ENCODE results near the gene YJU2.
"Not testable (repeated sequence)": the region's sequence is repeated elsewhere in the genome, so short reads cannot be mapped to it uniquely, and the experiment has no call there.

The YJU2 gene

DNA sequence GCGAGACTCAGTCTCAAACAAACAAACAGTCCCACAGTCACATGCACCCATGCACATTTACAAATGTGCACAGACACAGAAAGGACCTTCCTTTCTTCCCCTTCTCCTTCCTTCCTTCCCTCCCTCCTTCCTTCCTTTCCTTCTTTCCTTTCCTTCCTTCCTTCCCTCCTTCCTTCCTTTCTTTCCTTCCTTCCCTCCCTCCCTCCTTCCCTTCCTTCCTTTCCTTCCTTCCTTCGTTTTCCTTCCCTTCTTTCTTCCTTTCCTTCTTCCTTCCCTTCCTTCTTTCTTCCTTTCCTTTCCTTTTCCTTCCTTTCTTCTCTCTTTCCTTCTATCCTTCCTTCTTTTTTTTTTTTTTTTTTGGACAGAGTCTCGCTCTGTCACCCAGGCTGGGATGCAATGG is 33.8 kb upstream of the YJU2 start:
- Histone ChIP-seq H3K27me3 (peaks cover 4% of the 10 kb centered on the region), H3K4me3 (ENCODE audit: low read depth in 1 of 2, low read length in 1 of 2) (no peak overlapping the region), H3K27ac (no peak overlapping the region), H3K9me3 (no peaks in the 10 kb centered on the region), H3K4me1 (ENCODE audit: control insufficient read depth in 1 of 2, insufficient read depth in 1 of 2, low read depth in 1 of 2, low read length in 1 of 2) (no peaks in the 10 kb centered on the region), H3K36me3 (no peaks in the 10 kb centered on the region)
- TF ChIP-seq, protein P1, sequence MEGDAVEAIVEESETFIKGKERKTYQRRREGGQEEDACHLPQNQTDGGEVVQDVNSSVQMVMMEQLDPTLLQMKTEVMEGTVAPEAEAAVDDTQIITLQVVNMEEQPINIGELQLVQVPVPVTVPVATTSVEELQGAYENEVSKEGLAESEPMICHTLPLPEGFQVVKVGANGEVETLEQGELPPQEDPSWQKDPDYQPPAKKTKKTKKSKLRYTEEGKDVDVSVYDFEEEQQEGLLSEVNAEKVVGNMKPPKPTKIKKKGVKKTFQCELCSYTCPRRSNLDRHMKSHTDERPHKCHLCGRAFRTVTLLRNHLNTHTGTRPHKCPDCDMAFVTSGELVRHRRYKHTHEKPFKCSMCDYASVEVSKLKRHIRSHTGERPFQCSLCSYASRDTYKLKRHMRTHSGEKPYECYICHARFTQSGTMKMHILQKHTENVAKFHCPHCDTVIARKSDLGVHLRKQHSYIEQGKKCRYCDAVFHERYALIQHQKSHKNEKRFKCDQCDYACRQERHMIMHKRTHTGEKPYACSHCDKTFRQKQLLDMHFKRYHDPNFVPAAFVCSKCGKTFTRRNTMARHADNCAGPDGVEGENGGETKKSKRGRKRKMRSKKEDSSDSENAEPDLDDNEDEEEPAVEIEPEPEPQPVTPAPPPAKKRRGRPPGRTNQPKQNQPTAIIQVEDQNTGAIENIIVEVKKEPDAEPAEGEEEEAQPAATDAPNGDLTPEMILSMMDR (IDR thresholded peaks at IDR 0.05), result no peak

DNA sequence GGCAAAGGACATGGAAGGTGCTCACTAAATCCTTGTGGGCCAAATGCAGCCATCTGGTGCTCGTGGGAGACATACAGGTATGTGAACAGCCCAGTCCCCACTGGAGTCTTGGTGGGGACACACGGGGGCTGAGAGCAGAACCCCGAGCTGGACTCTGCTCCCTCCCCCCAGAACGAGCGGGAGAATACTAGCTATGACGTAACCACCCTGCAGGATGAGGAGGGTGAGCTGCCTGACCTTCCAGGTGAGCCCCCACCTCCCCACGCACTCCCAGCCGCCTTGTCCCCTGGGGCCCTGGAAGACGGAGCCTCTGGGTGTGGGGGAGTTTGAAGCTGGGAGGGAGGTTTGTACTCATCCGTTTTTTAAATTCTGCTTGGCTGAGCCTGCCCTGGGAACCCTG is 31.1 kb upstream of the YJU2 start:
- H3K27ac ChIP-seq, result no peak overlapping the region
- H3K4me3 ChIP-seq (ENCODE audit: low read depth in 1 of 2, low read length in 1 of 2), result no peak overlapping the region
- no peaks in the 10 kb centered on the region for H3K4me1 ChIP-seq (ENCODE audit: control insufficient read depth in 1 of 2, insufficient read depth in 1 of 2, low read depth in 1 of 2, low read length in 1 of 2)
- TF ChIP-seq, protein P1 (IDR thresholded peaks at IDR 0.05), result no peak
- no peaks in the 10 kb centered on the region for H3K9me3 ChIP-seq
- peaks cover 4% of the 10 kb centered on the region for H3K27me3 ChIP-seq
- H3K36me3 ChIP-seq, result no peaks in the 10 kb centered on the region

- H3K36me3 ChIP-seq, result no peaks in the 10 kb centered on the region
- TF ChIP-seq, protein P1 (IDR thresholded peaks at IDR 0.05), result no peak
- no peaks in the 10 kb centered on the region for H3K9me3 ChIP-seq
- H3K27ac ChIP-seq, result no peak overlapping the region
- H3K4me1 ChIP-seq (ENCODE audit: control insufficient read depth in 1 of 2, insufficient read depth in 1 of 2, low read depth in 1 of 2, low read length in 1 of 2), result no peaks in the 10 kb centered on the region
- H3K4me3 ChIP-seq (ENCODE audit: low read depth in 1 of 2, low read length in 1 of 2), result no peak overlapping the region
- H3K27me3 ChIP-seq, result peaks cover 4% of the 10 kb centered on the region
Observed at GRCh38 chr19:4216846-4217245, 30.0 kb upstream of the YJU2 start.

- Histone ChIP-seq H3K27me3 (no peaks in the 10 kb centered on the region), H3K9me3 (no peaks in the 10 kb centered on the region), H3K27ac (no peak overlapping the region), H3K36me3 (no peaks in the 10 kb centered on the region), H3K4me1 (ENCODE audit: control insufficient read depth in 1 of 2, insufficient read depth in 1 of 2, low read depth in 1 of 2, low read length in 1 of 2) (no peaks in the 10 kb centered on the region), H3K4me3 (ENCODE audit: low read depth in 1 of 2, low read length in 1 of 2) (no peak overlapping the region)
- TF ChIP-seq, protein P1 (IDR thresholded peaks at IDR 0.05), result no peak
Observed at GRCh38 chr19:4217429-4218264, 29.2 kb upstream of the YJU2 start.

DNA sequence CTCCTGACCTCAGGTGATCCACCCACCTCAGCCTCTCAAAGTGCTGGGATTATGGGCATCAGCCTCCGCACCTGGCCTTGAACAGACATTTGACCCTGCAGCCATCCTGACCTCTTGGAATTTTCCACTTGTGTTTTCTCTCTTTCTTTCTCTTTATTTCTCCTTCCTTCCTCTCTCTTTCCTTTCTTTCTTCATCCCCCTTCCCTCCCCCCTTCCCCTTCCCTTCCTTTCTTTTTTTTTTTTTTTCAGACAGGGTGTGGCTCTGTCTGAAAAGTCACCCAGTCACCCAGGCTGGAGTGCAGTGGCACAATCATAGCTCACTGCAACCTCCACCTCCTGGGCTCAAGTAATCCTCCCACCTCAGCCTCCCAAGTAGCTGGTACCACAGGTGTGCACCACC is 28.4 kb upstream of the YJU2 start:
- H3K36me3 ChIP-seq; H3K27ac ChIP-seq; H3K4me3 ChIP-seq (ENCODE audit: low read depth in 1 of 2, low read length in 1 of 2); H3K27me3 ChIP-seq; H3K4me1 ChIP-seq (ENCODE audit: control insufficient read depth in 1 of 2, insufficient read depth in 1 of 2, low read depth in 1 of 2, low read length in 1 of 2); H3K9me3 ChIP-seq: not testable (repeated sequence)

DNA sequence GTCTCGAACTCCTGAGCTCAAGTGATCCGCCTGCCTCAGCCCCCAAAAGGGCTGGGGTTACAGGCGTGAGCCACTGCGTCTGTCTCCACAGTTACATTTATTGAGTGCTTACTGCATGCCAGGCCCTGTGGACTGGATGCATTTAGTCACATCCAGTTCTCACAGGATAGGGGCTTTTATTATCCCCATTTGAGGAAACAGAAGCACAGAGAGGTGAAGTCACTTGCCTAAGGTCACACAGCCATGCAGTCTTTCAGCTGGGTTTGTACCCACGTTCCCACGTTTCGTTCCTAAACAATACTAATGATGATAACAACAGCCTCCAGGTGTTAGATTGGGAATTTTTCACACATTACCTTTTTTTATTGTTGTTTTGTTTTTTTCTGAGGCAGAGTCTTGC is 26.7 kb upstream of the YJU2 start:
- Histone ChIP-seq H3K9me3 (no peaks in the 10 kb centered on the region), H3K36me3 (no peaks in the 10 kb centered on the region)
- TF ChIP-seq, protein P1 (IDR thresholded peaks at IDR 0.05), result no peak

More for the DNA sequence above, 26.7 kb upstream of the YJU2 start:
- Histone ChIP-seq H3K27ac (no peak overlapping the region), H3K27me3 (no peaks in the 10 kb centered on the region), H3K4me1 (ENCODE audit: control insufficient read depth in 1 of 2, insufficient read depth in 1 of 2, low read depth in 1 of 2, low read length in 1 of 2) (no peaks in the 10 kb centered on the region), H3K4me3 (ENCODE audit: low read depth in 1 of 2, low read length in 1 of 2) (no peak overlapping the region)
